Mammary epithelial cell (primary cell): ENCODE results near the gene SMIM28.

Experiments used
- EZH2 ChIP-seq: IDR thresholded peaks from 2 replicates; pipeline ENCODE4 v1.6.1; 2012; ENCODE audit warnings: low read length, inconsistent platforms, borderline replicate concordance
- TF ChIP-seq, protein P1 (sequence below), 2 donors: IDR thresholded peaks in 1 of 2; conservative IDR thresholded peaks in 1 of 2; 2 replicates each; pipeline ENCODE4 v1.5.1; 2011 to 2012; ENCODE audit warnings: inconsistent platforms in 2 of 2, low read length in 2 of 2, mild to moderate bottlenecking in 2 of 2, control low read depth in 1 of 2, low read depth in 1 of 2; ENCODE audit not compliant: insufficient read depth in 1 of 2; ENCODE audit errors: extremely low read depth in 1 of 2

- TF ChIP-seq, protein P1, sequence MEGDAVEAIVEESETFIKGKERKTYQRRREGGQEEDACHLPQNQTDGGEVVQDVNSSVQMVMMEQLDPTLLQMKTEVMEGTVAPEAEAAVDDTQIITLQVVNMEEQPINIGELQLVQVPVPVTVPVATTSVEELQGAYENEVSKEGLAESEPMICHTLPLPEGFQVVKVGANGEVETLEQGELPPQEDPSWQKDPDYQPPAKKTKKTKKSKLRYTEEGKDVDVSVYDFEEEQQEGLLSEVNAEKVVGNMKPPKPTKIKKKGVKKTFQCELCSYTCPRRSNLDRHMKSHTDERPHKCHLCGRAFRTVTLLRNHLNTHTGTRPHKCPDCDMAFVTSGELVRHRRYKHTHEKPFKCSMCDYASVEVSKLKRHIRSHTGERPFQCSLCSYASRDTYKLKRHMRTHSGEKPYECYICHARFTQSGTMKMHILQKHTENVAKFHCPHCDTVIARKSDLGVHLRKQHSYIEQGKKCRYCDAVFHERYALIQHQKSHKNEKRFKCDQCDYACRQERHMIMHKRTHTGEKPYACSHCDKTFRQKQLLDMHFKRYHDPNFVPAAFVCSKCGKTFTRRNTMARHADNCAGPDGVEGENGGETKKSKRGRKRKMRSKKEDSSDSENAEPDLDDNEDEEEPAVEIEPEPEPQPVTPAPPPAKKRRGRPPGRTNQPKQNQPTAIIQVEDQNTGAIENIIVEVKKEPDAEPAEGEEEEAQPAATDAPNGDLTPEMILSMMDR (conservative IDR thresholded peaks at IDR 0.05 in 1 of 2, IDR thresholded peaks at IDR 0.05 in 1 of 2; ENCODE audit: extremely low read depth in 1 of 2, insufficient read depth in 1 of 2, low read depth in 1 of 2, low read length in 2 of 2): no peak
- TF ChIP-seq EZH2: no peak
Measured at GRCh38 chr6:138424004-138424904, 46.5 kb downstream of the SMIM28 start.
